D341Med (cell line): ENCODE measurements around the gene ADAP1.
A peak's percentile ranks its signal among the peaks of the same experiment; 100 is the strongest.

ENCODE experiments used
- DNase-seq: peaks from one replicate; pipeline ENCODE4 v3.0.0; 2012; ENCODE audit warnings: low spot score

Gene ADAP1

GRCh38 chr7:908591-909357 is 45.7 kb downstream of the ADAP1 start:
- DNase-seq, result peak; percentile 94

GRCh38 chr7:908159-908581 is 46.3 kb downstream of the ADAP1 start:
- no peak for DNase-seq

- DNase-seq, result no peak
These were observed 47.1 kb downstream of the ADAP1 start for GRCh38 chr7:907158-907980.

- DNase-seq, result no peak
These were observed 47.7 kb downstream of the ADAP1 start for GRCh38 chr7:906776-907157.

- DNase-seq, result no peak
These were observed 49.6 kb downstream of the ADAP1 start for GRCh38 chr7:904847-905246.

- DNase-seq, result no peak
These were observed 50.3 kb downstream of the ADAP1 start for GRCh38 chr7:903921-904755.

GRCh38 chr7:902996-903395 is 51.5 kb downstream of the ADAP1 start:
- DNase-seq, result no peak

- peak; percentile 99 for DNase-seq
These were observed 52.9 kb downstream of the ADAP1 start for GRCh38 chr7:901388-902154.

- DNase-seq, result no peak
These were observed 53.5 kb downstream of the ADAP1 start for GRCh38 chr7:901041-901387.

- no peak for DNase-seq
These were observed 54.0 kb downstream of the ADAP1 start for GRCh38 chr7:900331-901040.

- no peak for DNase-seq
These were observed 54.7 kb downstream of the ADAP1 start for GRCh38 chr7:899806-900205.

- no peak for DNase-seq
These were observed 55.4 kb downstream of the ADAP1 start for GRCh38 chr7:898855-899681.

- DNase-seq, result no peak
These were observed 56.0 kb downstream of the ADAP1 start for GRCh38 chr7:898460-898854.

- no peak for DNase-seq
These were observed 56.6 kb downstream of the ADAP1 start for GRCh38 chr7:897771-898376.

GRCh38 chr7:897086-897485 is 57.4 kb downstream of the ADAP1 start:
- DNase-seq, result no peak

- no peak for DNase-seq
These were observed 58.0 kb downstream of the ADAP1 start for GRCh38 chr7:896346-897075.

GRCh38 chr7:895451-896052 is 58.9 kb downstream of the ADAP1 start:
- DNase-seq, result no peak

GRCh38 chr7:894927-895450 is 59.5 kb downstream of the ADAP1 start:
- DNase-seq, result no peak
